SU-DHL-6 (cell line): ENCODE data around the gene SLC22A23.

Experiments
- EZH2phosphoT487 ChIP-seq: fragments of 200-600 bp; sonication (generic), shearing (Covaris generic); conservative IDR thresholded peaks from 2 replicates; pipeline ENCODE4 v1.6.1; 2018; ENCODE audit warnings: mild to moderate bottlenecking, antibody characterized with exemption, low read length, moderate library complexity, mixed read lengths
- TF ChIP-seq, protein P1 (sequence below): fragments of 200-600 bp; sonication (generic); IDR thresholded peaks from one replicate; pipeline ENCODE4 v1.5.1; 2017; ENCODE audit warnings: antibody characterized with exemption, mild to moderate bottlenecking, low read length, moderate library complexity; ENCODE audit not compliant: insufficient read depth, poor library complexity, severe bottlenecking

DNA sequence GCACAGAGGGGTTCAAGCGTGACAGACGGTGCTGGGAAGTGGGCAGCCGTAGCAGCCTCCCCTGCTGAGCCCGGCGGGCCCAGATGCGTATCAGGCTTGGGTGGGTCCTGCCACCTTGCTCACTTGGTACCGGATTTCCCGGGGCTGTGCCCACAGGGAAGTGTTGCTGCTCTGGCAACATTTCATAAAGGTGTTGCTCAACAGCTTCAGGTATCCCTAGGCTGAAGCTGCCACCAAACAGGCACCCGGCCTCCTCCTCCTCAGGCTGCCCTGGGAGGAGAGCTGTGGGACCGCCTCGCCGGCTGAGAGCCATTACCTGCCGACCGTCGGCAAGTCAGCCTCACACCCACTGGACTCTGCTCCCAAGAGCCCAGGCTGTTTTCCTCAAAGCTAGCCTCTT, 186.6 kb downstream of the SLC22A23 start:
- TF ChIP-seq, protein P1, sequence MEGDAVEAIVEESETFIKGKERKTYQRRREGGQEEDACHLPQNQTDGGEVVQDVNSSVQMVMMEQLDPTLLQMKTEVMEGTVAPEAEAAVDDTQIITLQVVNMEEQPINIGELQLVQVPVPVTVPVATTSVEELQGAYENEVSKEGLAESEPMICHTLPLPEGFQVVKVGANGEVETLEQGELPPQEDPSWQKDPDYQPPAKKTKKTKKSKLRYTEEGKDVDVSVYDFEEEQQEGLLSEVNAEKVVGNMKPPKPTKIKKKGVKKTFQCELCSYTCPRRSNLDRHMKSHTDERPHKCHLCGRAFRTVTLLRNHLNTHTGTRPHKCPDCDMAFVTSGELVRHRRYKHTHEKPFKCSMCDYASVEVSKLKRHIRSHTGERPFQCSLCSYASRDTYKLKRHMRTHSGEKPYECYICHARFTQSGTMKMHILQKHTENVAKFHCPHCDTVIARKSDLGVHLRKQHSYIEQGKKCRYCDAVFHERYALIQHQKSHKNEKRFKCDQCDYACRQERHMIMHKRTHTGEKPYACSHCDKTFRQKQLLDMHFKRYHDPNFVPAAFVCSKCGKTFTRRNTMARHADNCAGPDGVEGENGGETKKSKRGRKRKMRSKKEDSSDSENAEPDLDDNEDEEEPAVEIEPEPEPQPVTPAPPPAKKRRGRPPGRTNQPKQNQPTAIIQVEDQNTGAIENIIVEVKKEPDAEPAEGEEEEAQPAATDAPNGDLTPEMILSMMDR: no peak
- no peak for TF ChIP-seq EZH2phosphoT487
